ENCODE measurements around the gene CCDC54. TPM values are rescaled to one million over a fixed set of nuclear protein-coding genes. Genes with fewer than 3 reads are reported as not detected.

Gene CCDC54
- total RNA-seq, 1 donor from 2014 or later, result not detected

- TF ChIP-seq CTCF (IDR thresholded peaks at IDR 0.05), result no peak
- H3K36me3 ChIP-seq, result no peaks in the 10 kb centered on the region
- intact Hi-C loops (cut with DNase I), result no loop called here
- no peaks in the 10 kb centered on the region for H3K4me1 ChIP-seq
- DNase-seq, result no peak
- H3K4me3 ChIP-seq, result no peak overlapping the region
- no peak overlapping the region for H3K27ac ChIP-seq
- H3K27me3 ChIP-seq, result no peaks in the 10 kb centered on the region
- no peaks in the 10 kb centered on the region for H3K9me3 ChIP-seq
- no peak for ATAC-seq
Observed at GRCh38 chr3:107367353-107367752, 9.9 kb upstream of the CCDC54 start.

DNA sequence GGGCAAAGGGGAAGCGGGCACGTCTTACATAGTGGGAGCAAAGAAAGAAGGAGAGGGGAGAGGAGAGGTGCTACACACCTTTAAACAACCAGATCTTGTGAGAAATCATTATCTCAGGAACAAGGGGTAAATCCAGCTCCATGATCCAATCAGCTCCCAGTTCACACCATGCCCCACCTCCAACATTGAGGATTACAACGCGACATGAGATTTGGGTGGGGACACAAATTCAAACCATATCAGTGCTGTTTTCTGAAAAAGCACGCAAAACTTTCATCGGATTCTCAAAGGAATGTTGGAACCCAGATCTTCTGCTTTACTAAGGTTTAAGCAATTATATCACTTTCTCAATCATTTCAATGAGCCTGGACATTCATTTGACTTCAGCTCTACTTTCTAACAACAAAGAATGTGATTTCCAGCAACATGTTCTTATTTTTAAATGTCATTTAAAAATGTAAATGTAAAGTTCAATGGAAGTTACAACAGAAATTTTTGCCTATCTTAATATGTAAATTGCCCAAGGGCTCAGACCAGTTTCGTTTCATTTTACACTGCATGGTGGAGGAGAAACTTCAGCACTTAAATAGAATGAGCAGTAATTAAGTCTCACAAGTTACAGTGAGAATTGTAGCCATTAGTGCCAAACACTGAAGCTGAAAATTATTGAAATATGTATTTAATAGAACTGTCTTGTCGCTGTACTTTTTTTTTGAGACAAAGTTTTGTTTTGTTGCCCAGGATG, 8.4 kb upstream of the CCDC54 start:
- H3K27ac ChIP-seq, result no peak overlapping the region
- intact Hi-C loops (cut with DNase I), result no loop called here
- H3K27me3 ChIP-seq, result no peaks in the 10 kb centered on the region
- H3K4me1 ChIP-seq, result no peaks in the 10 kb centered on the region
- no peak overlapping the region for H3K4me3 ChIP-seq
- H3K9me3 ChIP-seq, result no peaks in the 10 kb centered on the region
- no peak for ATAC-seq
- DNase-seq, result no peak
- no peak for TF ChIP-seq CTCF (IDR thresholded peaks at IDR 0.05)
- no peaks in the 10 kb centered on the region for H3K36me3 ChIP-seq

- Histone ChIP-seq H3K4me3 (no peak overlapping the region), H3K9me3 (no peaks in the 10 kb centered on the region), H3K4me1 (no peaks in the 10 kb centered on the region), H3K27me3 (no peaks in the 10 kb centered on the region), H3K27ac (no peak overlapping the region), H3K36me3 (no peaks in the 10 kb centered on the region)
- DNase-seq, result no peak
- no peak for TF ChIP-seq CTCF (IDR thresholded peaks at IDR 0.05)
- intact Hi-C loops (cut with DNase I), result no loop called here
- ATAC-seq, result no peak
Observed at GRCh38 chr3:107369791-107370190, 7.4 kb upstream of the CCDC54 start.

DNA sequence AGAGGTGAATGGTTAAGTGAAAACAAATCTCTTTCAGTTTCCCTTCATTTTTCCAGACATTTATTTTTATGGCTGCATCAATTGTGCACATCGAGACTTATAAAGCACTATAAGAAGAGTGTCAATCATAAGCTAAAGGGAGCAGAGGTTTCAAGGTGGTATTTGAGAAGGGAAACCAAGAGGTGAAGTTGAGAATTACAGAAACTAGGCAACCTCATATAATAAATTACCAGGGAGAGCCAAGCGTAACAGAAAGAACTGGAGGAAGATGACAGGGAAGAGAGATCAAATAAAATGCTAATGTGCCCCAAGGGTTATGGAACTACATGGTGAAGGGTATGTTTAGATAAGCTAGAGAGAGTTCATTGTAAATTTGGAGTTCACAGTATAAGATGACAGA, 6.3 kb upstream of the CCDC54 start:
- Histone ChIP-seq H3K27me3 (no peaks in the 10 kb centered on the region), H3K4me1 (no peaks in the 10 kb centered on the region), H3K27ac (no peak overlapping the region), H3K36me3 (no peaks in the 10 kb centered on the region), H3K9me3 (no peaks in the 10 kb centered on the region), H3K4me3 (no peak overlapping the region)
- no peak for DNase-seq
- no peak for ATAC-seq
- no peak for TF ChIP-seq CTCF (IDR thresholded peaks at IDR 0.05)
- intact Hi-C loops (cut with DNase I), result no loop called here

GRCh38 chr3:107372506-107372905, 4.7 kb upstream of the CCDC54 start:
- no peaks in the 10 kb centered on the region for H3K36me3 ChIP-seq
- no peaks in the 10 kb centered on the region for H3K27me3 ChIP-seq
- no peaks in the 10 kb centered on the region for H3K9me3 ChIP-seq
- no peak overlapping the region for H3K4me3 ChIP-seq
- no peak overlapping the region for H3K27ac ChIP-seq
- DNase-seq (no peak), ATAC-seq (no peak)
- intact Hi-C loops (cut with DNase I), result no loop called here
- TF ChIP-seq CTCF (IDR thresholded peaks at IDR 0.05), result no peak
- no peaks in the 10 kb centered on the region for H3K4me1 ChIP-seq

DNA sequence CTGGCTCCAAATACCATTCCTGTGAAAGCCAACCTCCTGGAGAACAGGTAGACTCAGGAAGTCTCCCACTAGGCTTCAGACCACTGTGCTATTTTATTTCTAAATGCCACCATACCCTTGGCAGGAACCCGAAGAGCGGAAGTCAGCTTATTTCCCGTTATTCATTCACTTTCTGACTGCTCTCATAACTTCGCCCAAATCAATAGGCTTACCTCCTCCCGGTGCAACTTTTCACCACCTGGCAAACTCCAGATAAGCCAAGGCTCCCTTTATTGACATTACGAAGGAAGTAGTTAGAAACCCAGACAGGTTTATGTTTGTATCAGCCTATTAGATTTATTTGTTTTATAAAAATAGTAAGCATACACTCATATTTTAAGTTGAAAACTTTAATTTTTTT, 3.3 kb upstream of the CCDC54 start:
- Histone ChIP-seq H3K27ac (no peak overlapping the region), H3K4me1 (no peaks in the 10 kb centered on the region), H3K27me3 (no peaks in the 10 kb centered on the region), H3K4me3 (no peak overlapping the region), H3K36me3 (no peaks in the 10 kb centered on the region), H3K9me3 (no peaks in the 10 kb centered on the region)
- ATAC-seq (no peak), DNase-seq (no peak)
- TF ChIP-seq CTCF (IDR thresholded peaks at IDR 0.05), result no peak
- intact Hi-C loops (cut with DNase I), result no loop called here

Data from upper lobe of right lung (tissue), 1 donor.